ENCODE results near the gene GPHN.

Gene GPHN

GRCh38 chr14:67170660-67171059, 662.7 kb downstream of the GPHN start:
- DNase-seq = no peak

DNA sequence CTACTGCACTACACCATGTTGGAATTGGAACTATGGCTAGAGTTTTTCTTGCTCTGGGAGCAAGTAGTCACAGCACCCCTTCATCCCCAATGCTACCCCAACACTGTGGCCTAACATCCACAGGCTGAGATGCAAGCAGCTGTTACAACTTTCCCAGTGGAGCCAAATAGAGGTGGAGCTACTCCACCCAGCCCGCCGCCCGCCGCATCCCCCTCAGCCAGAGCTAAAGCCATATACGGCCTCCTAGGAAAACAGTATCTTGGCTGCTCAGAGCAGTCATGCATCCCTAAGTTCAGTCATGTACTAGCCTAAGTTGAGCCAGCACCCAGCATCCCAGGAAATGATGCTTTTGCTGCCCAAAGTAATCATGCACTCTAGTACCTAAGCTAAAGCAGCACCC, 664.1 kb downstream of the GPHN start:
- no peak for DNase-seq

DNA sequence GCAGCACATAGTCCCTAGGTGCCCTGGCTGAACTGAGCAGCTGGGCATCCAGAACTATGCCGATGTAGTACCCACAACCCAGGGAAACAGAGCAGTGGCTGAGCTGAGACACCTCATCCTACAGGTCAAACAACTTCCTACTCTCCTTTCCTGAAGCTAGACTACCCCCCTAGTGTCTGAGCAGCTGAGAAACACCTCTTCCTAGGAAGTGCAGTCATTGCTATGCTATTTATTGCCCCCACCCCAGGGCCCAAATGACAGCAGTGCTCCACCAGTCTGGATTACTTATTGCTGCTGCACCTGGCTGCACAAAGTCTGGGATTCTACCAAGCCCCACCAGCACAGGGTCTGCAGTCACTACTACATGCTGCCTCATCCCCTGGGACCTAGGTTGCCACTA, 664.6 kb downstream of the GPHN start:
- no peak for DNase-seq

DNA sequence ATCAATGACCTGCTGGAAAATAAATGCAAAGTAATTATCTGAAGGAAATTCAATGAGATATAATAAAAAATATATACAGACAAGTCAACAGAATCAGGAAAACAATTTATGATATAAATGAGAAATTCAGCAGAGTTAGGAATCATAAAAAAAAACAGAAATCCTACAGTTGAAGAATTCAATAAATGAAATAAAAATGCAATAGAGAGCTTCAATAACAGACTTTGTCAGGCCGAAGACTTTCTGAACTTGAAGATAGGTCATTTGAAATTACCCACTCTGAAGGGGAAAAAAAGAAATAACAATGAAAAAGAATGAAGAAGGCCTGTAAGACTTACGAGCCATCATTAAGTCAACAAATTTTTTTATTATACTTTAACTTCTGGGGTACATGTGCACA, 665.8 kb downstream of the GPHN start:
- no peak for DNase-seq

DNA sequence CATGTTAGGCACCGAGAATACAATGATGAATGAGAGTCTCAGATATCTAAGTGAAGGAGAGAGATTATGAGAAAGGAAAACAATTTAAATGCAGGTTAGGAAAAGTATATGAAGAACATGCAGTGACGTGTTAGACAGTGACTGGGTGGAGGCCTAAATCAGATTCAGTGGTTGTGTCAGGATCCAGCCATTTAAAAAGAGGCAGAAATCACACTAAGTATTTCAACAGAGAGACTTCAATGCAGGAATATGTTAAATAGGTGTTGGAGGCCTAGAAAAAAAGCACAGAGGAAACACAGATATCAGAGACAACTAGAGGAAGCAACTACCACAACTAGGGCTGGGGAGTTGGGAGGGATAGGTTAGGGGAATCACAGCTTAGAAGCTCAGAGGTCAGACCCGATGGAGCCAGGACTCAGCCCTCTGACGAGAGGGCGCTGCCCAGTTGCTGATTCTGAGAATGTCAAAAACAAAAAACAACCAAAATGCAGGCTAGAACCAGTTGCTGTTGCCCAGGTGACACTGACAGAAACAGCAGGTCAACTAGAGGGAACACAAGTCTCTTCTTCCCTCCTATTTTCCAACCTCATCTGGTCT, 678.3 kb downstream of the GPHN start:
- DNase-seq = no peak

- DNase-seq = no peak
These were observed 679.0 kb downstream of the GPHN start for GRCh38 chr14:67186789-67187584.

DNA sequence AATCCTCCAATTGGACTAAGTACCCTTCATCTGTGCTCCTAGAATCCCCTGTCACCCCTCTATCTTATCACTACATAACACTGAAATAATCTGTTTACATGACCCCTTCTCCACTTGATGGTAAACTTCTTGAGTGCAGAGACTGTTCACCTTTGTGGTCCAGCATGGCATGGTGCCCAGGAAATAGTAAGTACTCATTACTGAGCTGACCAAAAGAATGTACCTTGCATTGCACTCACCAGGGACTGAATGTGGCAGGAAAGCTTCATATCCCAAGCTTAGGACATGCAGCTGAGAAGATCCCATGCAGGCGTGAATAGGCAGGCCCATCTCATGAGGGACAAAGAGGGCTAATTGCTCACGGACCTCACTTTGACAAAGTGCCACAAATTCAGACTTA, 679.9 kb downstream of the GPHN start:
- DNase-seq = no peak

GRCh38 chr14:67188326-67188725, 680.4 kb downstream of the GPHN start:
- DNase-seq = no peak

DNA sequence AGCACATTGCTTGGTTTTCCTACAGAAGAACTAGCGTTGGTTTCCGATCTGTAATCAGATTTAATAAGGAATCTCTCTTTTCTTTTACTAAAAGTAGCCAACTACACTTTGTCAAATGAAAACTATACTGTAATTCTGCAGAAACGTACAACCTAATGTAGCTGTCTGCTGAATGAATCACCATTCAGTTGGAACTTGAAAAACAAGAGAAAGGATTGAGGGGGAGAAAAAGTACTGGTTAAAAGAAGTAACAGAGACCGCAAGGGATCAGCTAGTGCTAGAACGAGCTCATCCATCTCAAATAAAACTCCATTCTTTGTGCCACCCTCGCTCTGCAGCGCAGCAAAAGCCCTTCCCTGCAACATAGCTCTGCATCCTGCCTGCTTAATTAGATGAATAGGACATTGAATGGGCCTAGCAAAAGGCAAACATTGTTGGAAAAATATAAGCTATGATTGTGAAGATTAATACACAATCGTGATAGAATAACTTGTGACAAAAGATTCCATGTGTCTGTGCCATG, 683.9 kb downstream of the GPHN start:
- DNase-seq = no peak

DNA sequence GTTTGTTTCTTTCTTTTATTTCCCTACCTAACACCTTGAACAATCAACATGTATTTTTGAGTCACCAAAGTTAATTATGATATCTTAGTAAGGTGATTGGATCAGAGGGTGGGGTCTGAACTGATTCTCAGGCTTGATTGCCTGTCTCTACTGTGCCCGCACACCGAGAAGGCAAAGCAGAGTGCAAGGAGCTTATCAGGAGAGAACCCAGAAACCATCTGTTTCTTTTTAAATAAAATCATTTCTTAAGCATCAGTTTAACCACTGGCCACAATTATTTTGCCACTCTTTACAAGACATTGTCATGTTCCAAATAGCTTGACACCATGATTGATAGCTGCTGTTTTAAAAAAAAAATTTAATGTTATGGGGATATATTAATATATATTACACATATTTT, 684.4 kb downstream of the GPHN start:
- no peak for DNase-seq

- DNase-seq = no peak
These were observed 687.3 kb downstream of the GPHN start for GRCh38 chr14:67195279-67195678.

- no peak for DNase-seq
These were observed 691.1 kb downstream of the GPHN start for GRCh38 chr14:67199016-67199415.

GRCh38 chr14:67207810-67208209, 699.9 kb downstream of the GPHN start:
- no peak for DNase-seq

GRCh38 chr14:67218126-67218525, 710.2 kb downstream of the GPHN start:
- no peak for DNase-seq

DNA sequence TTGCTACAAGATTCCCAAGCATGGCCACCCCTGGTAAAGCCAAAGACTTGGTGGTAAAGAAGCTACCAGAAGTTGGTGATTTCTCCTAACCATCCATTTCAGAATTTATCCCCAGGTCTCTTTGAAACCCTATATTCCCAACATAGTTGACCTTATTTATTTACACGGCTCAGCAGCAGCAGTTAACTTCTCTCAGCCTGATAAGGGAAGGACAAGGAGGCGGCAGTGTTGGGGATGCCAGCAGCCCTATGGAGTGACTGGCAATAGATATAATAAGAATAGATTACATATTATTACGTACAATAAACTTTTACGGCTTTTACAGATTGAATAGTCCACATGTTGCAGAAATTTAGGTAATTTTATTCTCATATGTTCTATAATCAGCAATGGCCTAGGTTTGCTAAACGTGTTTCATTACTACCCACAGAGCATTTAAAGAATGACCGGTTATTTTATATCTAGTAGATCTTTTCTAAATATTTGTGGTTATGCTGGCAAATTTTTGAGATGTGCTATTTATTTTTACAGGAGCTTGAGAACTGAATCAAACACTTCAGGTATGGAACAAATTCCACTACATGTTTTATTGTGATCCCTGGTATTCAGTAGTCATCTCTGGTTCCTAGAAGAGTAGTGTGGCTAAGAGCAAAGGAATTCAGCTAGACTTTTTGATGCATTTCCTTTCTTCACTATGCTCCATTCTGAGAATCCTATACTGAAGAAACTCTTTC, 713.5 kb downstream of the GPHN start:
- no peak for DNase-seq

DNA sequence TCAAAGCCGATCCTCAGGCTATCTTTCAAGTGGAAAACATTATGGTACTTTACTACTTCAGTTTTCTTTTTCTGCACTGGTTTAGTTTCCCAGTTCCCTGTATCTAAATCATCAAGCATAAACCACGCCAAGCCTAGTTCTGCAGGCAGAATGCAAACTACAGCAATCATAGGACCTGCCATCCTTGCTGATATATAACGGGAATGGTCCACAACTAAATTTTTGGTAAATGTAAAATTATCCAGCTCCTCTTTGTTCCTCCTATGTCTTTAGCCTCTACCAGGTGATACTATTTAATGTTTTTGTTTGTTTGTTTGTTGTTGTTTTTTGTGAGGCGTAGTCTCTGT, 714.0 kb downstream of the GPHN start:
- DNase-seq = no peak

DNA sequence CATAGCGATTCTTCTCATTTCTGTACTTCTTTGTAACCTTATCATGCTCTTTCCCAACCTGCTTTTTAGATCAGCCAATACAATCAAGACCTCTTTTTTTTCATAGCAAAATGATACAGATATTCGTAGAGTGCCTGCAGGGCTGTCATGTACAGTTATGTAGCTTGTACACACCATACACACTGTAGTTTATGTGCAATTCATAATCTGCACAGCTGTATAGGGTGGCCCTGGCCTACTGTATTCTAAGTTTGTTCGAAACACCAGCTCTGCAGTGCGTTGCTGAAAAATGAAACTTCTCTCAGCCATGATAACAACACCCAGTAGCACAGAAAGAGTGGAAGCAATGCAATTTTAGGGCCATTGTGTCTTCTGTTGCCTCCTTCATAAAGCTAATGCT, 717.6 kb downstream of the GPHN start:
- DNase-seq = no peak

DNA sequence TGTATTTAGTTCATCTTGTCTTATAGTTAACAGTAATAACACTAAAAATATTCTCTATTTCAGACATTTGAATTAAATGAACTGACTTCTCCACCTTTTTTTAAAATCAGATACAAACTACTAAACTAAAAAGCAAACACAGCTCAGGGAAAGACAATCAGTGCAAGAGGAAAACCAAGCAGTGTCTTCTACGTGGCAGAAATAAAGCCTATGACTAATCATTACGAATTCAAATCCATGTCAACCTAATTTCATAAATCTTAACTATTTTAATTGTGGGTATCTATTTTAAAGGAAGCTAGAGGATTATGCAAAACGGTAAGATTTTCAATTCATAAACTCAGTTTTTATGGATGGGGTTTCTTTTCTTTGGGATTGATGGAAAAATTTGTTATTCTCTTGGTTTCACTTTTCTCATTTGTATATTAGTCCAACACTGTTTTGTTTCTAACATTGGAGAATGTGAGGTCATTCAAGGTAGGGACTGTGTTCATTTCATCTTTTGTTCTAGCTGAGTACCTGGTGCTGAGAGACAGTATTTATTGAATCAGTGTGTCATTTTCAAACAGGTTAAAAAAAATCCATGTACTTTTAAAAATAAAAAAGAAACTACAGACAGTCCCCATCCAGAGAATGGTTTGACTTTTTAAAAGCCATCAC, 720.5 kb downstream of the GPHN start:
- no peak for DNase-seq

All from suppressor macrophage (primary cell).